Breast epithelium (tissue), 4 donors: ENCODE measurements around the gene RBP3. TPM values are rescaled to one million over a fixed set of nuclear protein-coding genes. Genes with fewer than 3 reads are reported as not detected.

Experiments used
- DNase-seq, 2 donors: peaks; one replicate each; pipeline ENCODE4 v3.0.0-alpha.2; 2019; ENCODE audit warnings: low spot score in 2 of 2
- H3K27ac ChIP-seq, 2 donors: fragments of 200-600 bp; sonication (generic) in 1 of 2; one replicate each; pipeline ENCODE4 v1.5.1; 2016 to 2019; ENCODE audit warnings: mild to moderate bottlenecking in 1 of 2
- H3K27me3 ChIP-seq, 2 donors: fragments of 200-600 bp; sonication (generic) in 1 of 2; one replicate each; pipeline versions ENCODE4 v1.5.1 to v1.6.0; 2017 to 2019; ENCODE audit warnings: control low read depth in 1 of 2, mild to moderate bottlenecking in 1 of 2
- H3K36me3 ChIP-seq: fragments of 200-600 bp; one replicate; pipeline ENCODE4 v1.5.1; 2019
- H3K4me1 ChIP-seq, 2 donors: fragments of 200-600 bp; sonication (generic); one replicate each; pipeline ENCODE4 v1.5.1; 2016 to 2019; ENCODE audit warnings: control low read depth in 1 of 2
- H3K4me3 ChIP-seq, 3 donors: fragments of 200-600 bp; sonication (generic); 1 replicate in 2 of 3; 2 replicates in 1 of 3; pipeline ENCODE4 v1.5.1; 2016 to 2019; ENCODE audit warnings: mild to moderate bottlenecking in 3 of 3, moderate library complexity in 2 of 3
- H3K9me3 ChIP-seq, 2 donors: fragments of 200-600 bp; sonication (generic) in 1 of 2; one replicate each; pipeline ENCODE4 v1.5.1; 2016 to 2019; ENCODE audit warnings: control low read depth in 1 of 2
- POLR2A ChIP-seq: fragments of 450-650 bp; IDR thresholded peaks from one replicate; pipeline ENCODE4 v1.6.1; 2016; ENCODE audit warnings: antibody characterized with exemption, mild to moderate bottlenecking, moderate library complexity
- POLR2AphosphoS5 ChIP-seq, 3 donors: sonication (generic); formaldehyde crosslinking; IDR thresholded peaks; one replicate each; pipeline ENCODE4 v1.6.1; 2017; ENCODE audit warnings: antibody characterized with exemption in 3 of 3
- intact Hi-C: fragments of 100-400 bp; cut with DNase I; formaldehyde crosslinking; loops from one replicate; pipeline ENCODE4 v1.15.1; 2023; ENCODE audit warnings: low total_unique reads
- total RNA-seq, 3 donors: library from RNA; depleted of rRNA; stranded (reverse); fragments of >200 nt; gene quantifications; one replicate each; pipeline ENCODE4 v1.1.0, GENCODE V29; 2016
- TF ChIP-seq, protein P1 (sequence below), 3 donors: fragments of 450-650 bp; IDR thresholded peaks; one replicate each; pipeline ENCODE4 v1.5.1; 2016 to 2017; ENCODE audit warnings: antibody characterized with exemption in 3 of 3, mild to moderate bottlenecking in 3 of 3, moderate library complexity in 3 of 3

Gene RBP3
- total RNA-seq, 3 donors from 2014 or later, result not detected

- no peak overlapping the region for H3K4me3 ChIP-seq
- intact Hi-C loops, result no loop called here
- DNase-seq, result peak in 1 of 2 donors; percentile 49
- H3K27ac ChIP-seq, result no peak overlapping the region
- H3K9me3 ChIP-seq, result no peaks in the 10 kb centered on the region
- no peaks in the 10 kb centered on the region for H3K4me1 ChIP-seq
- TF ChIP-seq, protein P1, sequence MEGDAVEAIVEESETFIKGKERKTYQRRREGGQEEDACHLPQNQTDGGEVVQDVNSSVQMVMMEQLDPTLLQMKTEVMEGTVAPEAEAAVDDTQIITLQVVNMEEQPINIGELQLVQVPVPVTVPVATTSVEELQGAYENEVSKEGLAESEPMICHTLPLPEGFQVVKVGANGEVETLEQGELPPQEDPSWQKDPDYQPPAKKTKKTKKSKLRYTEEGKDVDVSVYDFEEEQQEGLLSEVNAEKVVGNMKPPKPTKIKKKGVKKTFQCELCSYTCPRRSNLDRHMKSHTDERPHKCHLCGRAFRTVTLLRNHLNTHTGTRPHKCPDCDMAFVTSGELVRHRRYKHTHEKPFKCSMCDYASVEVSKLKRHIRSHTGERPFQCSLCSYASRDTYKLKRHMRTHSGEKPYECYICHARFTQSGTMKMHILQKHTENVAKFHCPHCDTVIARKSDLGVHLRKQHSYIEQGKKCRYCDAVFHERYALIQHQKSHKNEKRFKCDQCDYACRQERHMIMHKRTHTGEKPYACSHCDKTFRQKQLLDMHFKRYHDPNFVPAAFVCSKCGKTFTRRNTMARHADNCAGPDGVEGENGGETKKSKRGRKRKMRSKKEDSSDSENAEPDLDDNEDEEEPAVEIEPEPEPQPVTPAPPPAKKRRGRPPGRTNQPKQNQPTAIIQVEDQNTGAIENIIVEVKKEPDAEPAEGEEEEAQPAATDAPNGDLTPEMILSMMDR (IDR thresholded peaks at IDR 0.05), result no peak
- TF ChIP-seq POLR2AphosphoS5 (IDR thresholded peaks at IDR 0.05), result no peak
- TF ChIP-seq POLR2A, result no peak
- H3K27me3 ChIP-seq, result no peaks in the 10 kb centered on the region
- H3K36me3 ChIP-seq, result no peaks in the 10 kb centered on the region
These were observed 10.3 kb downstream of the RBP3 start for GRCh38 chr10:47358457-47358856.

- H3K27me3 ChIP-seq, result no peaks in the 10 kb centered on the region
- intact Hi-C loops, result no loop called here
- H3K36me3 ChIP-seq, result no peaks in the 10 kb centered on the region
- TF ChIP-seq, protein P1 (IDR thresholded peaks at IDR 0.05), result no peak
- TF ChIP-seq POLR2A (no peak), POLR2AphosphoS5 (IDR thresholded peaks at IDR 0.05) (no peak)
- H3K4me3 ChIP-seq, result no peak overlapping the region
- no peaks in the 10 kb centered on the region for H3K9me3 ChIP-seq
- no peaks in the 10 kb centered on the region for H3K4me1 ChIP-seq
- DNase-seq, result peak in 1 of 2 donors; percentile 30
- no peak overlapping the region for H3K27ac ChIP-seq
These were observed 10.9 kb downstream of the RBP3 start for GRCh38 chr10:47359101-47359500.

DNA sequence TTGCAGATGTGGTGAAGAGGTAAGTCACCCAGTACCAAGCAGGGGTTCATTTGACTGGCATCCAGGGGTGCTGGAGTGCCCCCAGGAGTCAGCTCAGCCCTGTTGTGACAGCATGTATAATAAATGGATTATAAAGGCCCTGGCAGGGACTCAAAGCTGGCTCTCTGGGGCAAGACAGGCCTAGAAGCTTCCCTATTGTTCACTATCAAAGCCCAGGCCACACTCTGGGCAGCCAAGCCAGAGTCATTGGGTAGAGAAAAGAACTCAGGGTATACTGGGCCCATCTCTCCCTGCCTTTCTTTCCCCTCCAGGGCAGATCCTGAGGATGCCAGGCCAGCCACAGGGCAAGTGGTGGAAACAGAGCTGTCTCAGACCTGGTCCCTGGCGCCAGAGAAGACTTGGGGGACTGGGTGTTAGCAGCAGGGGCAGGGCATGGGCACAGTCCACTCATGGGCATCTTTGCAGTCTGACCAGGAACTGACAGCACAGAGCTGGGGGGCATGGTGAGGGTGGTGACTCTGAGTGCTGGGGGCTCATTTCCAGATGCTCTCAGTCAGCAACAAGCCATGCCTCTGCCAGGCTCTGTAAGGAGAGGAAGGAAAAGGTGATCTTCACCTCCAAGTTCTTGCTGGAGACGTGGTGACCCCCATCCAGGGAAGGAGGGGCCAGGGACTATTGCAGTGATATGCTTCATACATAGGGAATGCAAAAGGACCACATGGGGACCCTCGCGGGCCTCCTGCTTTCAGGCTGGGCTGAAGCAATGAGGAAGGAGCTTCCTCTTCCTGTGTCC is 11.7 kb downstream of the RBP3 start:
- intact Hi-C loops, result no loop called here
- DNase-seq, result peak in 1 of 2 donors; percentile 35
- H3K4me3 ChIP-seq, result no peak overlapping the region
- no peaks in the 10 kb centered on the region for H3K4me1 ChIP-seq
- H3K27ac ChIP-seq, result no peak overlapping the region
- no peaks in the 10 kb centered on the region for H3K9me3 ChIP-seq
- no peak for TF ChIP-seq POLR2AphosphoS5 (IDR thresholded peaks at IDR 0.05)
- TF ChIP-seq, protein P1 (IDR thresholded peaks at IDR 0.05), result no peak
- TF ChIP-seq POLR2A, result no peak
- H3K36me3 ChIP-seq, result no peaks in the 10 kb centered on the region
- H3K27me3 ChIP-seq, result no peaks in the 10 kb centered on the region

DNA sequence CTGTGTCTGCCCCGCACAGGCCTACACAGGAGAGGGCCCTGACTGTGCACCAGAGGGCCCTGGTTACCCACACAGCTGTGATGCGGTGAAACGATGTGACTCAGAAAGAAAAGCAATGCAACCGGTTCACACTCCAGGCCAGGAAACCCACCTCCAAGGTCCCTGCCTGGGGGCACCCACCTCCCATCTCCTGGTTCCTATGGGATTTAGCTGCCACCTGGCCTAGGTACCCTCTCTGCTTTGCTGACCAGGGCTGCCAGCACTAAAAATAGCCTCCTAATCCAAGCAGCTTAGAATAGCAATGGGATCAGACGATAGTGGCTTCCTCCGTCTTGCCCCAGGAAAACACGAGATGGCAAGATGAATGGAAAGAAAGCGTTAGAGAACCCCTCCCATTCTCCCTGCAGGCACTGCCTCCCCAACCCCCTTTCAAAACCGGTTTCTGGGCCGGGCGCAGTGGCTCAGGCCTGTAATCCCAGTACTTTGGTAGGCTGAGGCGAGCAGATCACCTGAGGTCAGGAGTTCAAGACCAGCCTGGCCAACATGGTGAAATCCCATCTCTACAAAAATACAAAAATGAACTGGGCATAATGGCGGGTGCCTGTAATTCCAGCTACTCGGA is 12.4 kb downstream of the RBP3 start:
- H3K9me3 ChIP-seq, result no peaks in the 10 kb centered on the region
- peak in 1 of 2 donors; percentile 28 for DNase-seq
- H3K27me3 ChIP-seq, result no peaks in the 10 kb centered on the region
- H3K4me3 ChIP-seq, result no peak overlapping the region
- H3K4me1 ChIP-seq, result no peaks in the 10 kb centered on the region
- TF ChIP-seq POLR2AphosphoS5 (IDR thresholded peaks at IDR 0.05) (no peak), POLR2A (no peak)
- TF ChIP-seq, protein P1 (IDR thresholded peaks at IDR 0.05), result no peak
- H3K36me3 ChIP-seq, result no peaks in the 10 kb centered on the region
- intact Hi-C loops, result no loop called here
- H3K27ac ChIP-seq, result no peak overlapping the region

DNA sequence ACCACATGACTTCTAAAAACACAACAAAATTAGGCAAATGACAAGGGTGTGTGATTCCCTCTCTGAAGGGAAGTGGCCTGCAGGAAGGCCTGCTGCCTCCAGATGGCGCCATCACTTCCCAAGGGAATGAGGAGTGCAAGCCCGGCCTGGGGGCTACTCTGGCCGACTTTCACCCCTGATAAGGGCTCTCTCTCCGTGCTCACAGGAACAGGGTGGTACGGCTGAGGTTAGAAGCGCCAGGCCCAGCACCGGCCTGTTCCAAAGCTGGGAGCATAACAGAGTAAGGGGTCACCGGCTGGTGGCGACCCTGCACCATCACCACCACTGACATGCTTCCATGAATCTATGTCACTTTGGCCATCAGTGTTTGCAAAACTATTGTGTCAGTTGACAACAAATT is 13.1 kb downstream of the RBP3 start:
- H3K4me3 ChIP-seq, result no peak overlapping the region
- DNase-seq, result peak in 1 of 2 donors; percentile 49
- H3K27ac ChIP-seq, result no peak overlapping the region
- H3K4me1 ChIP-seq, result no peaks in the 10 kb centered on the region
- intact Hi-C loops, result no loop called here
- no peak for TF ChIP-seq POLR2A
- no peak for TF ChIP-seq POLR2AphosphoS5 (IDR thresholded peaks at IDR 0.05)
- TF ChIP-seq, protein P1 (IDR thresholded peaks at IDR 0.05), result peak in 2 of 3 donors; percentile 42 to 48
- no peaks in the 10 kb centered on the region for H3K36me3 ChIP-seq
- no peaks in the 10 kb centered on the region for H3K27me3 ChIP-seq
- no peaks in the 10 kb centered on the region for H3K9me3 ChIP-seq
